OCI-M2 (cell line): ENCODE measurements around the gene NAT14.
"Not testable (repeated sequence)": the region's sequence is repeated elsewhere in the genome, so short reads cannot be mapped to it uniquely, and the experiment has no call there.

Experiments used
- DNase-seq: peaks from one replicate; lab custom pipeline; 2025; ENCODE audit not compliant: unreplicated experiment; lab: John Stamatoyannopoulos, UW

The NAT14 gene

DNA sequence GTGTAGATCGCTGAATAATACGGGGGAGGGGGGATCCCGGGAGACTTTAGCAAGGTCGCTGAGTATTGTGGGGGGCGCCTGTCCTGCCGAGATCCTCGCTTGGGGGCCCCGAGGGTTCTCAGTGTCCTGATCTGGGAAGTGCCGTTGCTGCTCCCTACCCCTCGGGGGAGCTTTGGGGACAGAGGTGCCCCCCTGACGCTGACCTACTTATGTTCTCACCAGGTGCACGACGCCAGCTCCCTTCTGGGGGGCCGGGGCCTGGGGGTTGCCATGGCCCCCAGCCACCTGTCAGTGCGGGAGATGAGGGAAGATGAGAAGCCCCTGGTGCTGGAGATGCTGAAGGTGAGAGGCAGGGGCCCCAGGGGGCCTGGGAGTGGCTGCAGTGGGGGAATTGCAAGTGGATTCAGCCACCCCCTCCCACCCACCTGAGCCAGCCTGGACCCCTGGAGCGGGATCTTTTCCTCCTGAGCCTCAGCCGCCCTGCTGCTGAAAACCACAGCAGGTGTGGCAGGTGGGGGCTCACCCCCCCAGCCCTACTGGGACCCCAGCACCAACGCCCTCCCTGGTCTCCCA is 537 bp downstream of the NAT14 start:
- no peak for DNase-seq

- no peak for DNase-seq
Observed at GRCh38 chr19:55486043-55486970, 1.3 kb downstream of the NAT14 start.

- DNase-seq, result no peak
Observed at GRCh38 chr19:55486971-55487923, 2.3 kb downstream of the NAT14 start.

DNA sequence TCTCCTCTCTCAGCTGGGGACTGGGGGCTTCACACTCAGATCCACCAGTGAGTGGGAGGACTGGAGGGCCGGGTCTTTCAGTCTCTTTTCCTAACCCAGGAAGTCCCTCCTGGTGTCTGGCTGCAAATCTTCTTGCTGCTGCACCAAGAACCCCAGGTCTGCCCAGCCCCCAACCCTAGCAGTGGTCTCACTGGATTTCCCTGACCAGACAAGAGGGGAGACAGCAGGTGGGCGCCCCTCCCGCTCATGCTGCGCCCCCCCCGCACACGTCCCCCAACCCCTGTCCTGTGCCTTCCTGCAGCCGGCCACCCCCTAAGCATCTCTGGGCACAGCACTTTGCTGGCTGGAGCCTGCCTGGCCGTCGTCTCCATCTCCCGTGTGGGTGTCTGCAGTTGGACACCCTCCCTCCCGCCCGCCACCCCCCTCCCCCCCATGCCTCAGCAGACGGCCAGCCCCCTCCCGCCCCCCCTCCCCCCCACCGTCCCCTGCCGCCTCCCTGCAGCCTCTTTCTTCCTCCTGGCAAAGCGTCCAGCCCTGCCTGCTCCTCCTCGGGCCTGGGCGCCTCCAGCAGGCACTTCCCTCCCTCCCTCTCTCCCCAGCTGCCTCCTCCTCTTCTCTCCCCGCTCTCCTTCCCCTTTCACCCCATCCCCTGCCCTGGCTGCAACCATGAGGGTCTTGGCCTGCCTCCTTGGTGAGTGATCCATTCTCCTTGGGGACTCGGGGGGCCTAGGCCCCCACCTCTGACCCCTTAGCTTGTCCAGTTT is 3.1 kb downstream of the NAT14 start, which contains the start of gene SSC5D:
TSS of gene SSC5D (plus strand) at position 513 of the 764 bp plus-strand sequence. CDS start at position 667, 154 bp downstream.
- DNase-seq, result no peak

- no peak for DNase-seq
Observed at GRCh38 chr19:55488986-55489710, 4.2 kb downstream of the NAT14 start.

- no peak for DNase-seq
Observed at GRCh38 chr19:55489711-55490477, 4.9 kb downstream of the NAT14 start.

GRCh38 chr19:55490478-55491432 is 5.8 kb downstream of the NAT14 start:
- DNase-seq, result no peak

- DNase-seq, result no peak
Observed at GRCh38 chr19:55491546-55492360, 6.8 kb downstream of the NAT14 start.

- DNase-seq, result no peak
Observed at GRCh38 chr19:55492362-55492944, 7.5 kb downstream of the NAT14 start.

DNA sequence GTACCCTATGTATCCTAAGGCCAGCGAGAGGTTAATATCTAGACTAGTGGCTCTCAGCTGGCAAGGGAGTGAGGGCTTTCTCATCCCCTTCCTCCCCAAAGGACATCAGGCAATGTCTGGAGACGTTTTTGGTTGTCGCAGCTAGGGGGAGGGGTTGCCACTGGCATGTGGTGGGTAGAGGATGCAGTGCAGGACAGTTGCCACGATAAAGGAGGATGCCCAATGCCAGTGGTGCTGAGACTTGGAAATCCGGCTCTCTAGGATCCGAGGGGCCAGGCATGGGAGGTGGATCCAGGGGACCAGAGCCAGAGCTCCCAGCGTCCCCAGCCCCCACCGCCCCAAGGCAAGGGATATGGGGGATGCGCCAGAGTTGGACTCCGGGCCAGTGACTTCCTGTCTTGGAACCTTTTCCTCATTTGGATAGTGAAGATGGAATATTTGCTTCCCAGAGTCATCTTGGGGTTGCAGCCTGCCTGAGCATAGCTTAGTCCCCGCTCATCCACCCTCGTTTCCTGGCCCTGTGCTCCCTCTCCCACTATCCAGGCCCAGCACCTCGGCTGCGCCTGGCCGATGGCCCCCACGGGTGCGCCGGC is 8.2 kb downstream of the NAT14 start:
- no peak for DNase-seq

DNA sequence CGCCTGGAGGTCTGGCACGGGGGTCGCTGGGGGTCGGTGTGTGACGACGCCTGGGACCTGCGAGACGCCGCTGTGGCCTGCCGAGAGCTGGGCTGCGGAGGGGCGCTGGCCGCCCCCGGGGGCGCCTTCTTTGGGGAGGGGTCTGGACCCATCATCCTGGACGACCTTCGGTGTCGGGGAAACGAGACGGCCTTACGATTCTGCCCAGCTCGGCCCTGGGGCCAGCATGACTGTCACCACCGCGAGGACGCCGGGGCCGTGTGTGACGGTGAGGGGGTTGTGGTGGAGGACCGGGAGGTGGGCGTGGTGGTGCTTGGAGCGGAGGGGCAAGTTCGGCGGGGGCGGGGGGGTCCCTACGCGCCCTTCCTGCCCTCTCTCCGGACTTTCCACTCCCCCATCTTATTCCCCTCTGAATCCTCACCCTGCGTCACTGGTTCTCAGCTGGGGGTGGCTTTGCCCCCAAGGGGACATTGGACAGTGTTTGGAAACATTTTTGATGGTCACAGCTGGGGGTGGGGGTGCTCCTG is 8.7 kb downstream of the NAT14 start:
- no peak for DNase-seq

GRCh38 chr19:55494172-55494761 is 9.3 kb downstream of the NAT14 start:
- DNase-seq, result no peak

GRCh38 chr19:55495646-55496349 is 10.8 kb downstream of the NAT14 start:
- DNase-seq, result no peak

DNA sequence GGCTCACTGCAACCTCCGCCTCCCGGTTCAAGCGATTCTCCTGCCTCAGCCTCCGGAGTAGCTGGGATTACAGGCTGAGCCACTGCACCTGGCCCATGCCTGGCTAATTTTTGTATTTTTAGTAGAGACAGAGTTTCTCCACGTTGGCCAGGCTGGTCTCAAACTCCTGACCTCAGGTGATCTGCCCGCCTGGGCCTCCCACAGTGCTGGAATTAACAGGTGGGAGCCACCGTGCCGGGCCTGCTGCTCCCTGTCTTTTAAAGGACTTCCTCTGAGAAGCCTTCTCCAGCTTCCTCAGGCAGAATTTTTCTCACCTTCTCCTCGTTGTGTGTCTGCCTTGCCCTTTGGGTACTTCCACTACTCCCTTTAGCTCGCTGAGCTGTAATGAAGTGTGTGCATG is 11.8 kb downstream of the NAT14 start:
- DNase-seq, result not testable (repeated sequence)

DNA sequence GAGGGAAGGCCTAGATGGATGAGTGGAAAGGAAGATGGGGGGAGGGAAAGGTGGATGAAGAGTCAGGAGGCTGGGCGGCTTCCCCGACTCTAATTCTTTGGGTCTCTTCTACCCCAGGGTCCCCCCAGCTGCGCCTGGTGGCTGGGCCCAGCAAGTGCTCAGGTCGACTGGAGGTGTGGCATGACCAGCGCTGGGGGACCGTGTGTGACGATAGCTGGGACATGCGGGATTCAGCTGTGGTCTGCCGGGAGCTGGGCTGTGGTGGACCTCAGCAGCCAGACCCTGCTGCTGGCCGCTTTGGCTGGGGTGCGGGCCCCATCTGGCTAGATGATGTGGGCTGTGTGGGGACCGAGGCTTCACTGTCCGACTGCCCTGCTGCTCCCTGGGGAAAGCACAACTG is 12.8 kb downstream of the NAT14 start:
- no peak for DNase-seq
